ENCODE data around the gene PIK3C2B.

DNA sequence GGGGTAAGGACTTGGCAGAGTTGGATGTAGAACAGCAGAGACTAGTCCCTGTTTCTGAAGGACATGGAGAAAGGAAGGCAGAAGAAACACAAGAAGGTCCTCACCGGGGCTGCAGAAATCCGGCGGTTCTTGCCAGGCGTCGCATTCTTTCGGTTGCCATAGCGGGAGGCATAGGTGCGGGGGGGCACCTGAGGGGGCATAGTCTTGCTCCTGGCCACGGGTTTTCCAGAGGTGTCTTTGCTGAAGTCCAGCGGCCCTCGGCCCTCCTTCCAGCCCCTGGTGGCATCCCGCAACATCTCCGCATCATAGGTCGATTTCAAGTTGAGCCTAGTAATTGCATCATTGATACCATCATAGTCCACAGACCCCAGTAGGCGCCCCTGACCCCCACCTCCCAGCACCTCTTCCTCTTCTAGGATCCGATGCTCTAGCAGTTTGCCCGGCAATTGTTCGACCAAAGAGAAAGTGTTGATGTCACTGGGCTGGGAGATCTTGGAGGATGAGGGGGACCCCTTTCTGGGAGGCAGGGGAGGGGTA is 25.8 kb downstream of the PIK3C2B start:
- TF ChIP-seq CTCF (IDR thresholded peaks at IDR 0.05) (no peak), POLR2A (IDR thresholded peaks at IDR 0.05) (no peak)
